Measurements from ENCODE around the gene OR6J1.

DNA sequence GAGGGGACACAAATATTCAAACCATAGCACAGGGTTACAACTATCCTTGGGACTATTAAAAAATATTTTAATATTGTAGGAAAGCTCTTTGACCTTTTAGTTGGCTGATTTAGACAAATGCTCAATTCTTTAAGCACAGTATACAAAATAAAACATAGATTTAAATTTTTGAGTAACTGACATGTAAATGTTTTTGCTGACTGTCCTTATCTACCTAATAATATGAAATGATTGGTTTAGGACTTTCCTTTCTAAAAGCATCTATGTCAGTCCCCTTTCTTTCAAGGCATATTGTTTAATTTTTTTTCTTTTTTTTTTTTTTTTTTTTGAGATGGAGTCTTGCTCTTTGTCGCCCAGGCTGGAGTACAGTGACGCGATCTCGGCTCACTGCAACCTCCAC lies 16.5 kb upstream of the OR6J1 start:
- TF ChIP-seq, protein P1, sequence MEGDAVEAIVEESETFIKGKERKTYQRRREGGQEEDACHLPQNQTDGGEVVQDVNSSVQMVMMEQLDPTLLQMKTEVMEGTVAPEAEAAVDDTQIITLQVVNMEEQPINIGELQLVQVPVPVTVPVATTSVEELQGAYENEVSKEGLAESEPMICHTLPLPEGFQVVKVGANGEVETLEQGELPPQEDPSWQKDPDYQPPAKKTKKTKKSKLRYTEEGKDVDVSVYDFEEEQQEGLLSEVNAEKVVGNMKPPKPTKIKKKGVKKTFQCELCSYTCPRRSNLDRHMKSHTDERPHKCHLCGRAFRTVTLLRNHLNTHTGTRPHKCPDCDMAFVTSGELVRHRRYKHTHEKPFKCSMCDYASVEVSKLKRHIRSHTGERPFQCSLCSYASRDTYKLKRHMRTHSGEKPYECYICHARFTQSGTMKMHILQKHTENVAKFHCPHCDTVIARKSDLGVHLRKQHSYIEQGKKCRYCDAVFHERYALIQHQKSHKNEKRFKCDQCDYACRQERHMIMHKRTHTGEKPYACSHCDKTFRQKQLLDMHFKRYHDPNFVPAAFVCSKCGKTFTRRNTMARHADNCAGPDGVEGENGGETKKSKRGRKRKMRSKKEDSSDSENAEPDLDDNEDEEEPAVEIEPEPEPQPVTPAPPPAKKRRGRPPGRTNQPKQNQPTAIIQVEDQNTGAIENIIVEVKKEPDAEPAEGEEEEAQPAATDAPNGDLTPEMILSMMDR (IDR thresholded peaks at IDR 0.05 in 8 of 11, conservative IDR thresholded peaks at IDR 0.05 in 3 of 11) = no peak
- TF ChIP-seq POLR2A (IDR thresholded peaks at IDR 0.05) (no peak), POLR2AphosphoS5 (IDR thresholded peaks at IDR 0.05) (no peak)

Data from spleen (tissue), 7 donors.